Neural cell (in vitro differentiated cells): Measurements from ENCODE around the gene PARVB. TPM values are rescaled to one million over a fixed set of nuclear protein-coding genes. Genes with fewer than 3 reads are reported as not detected.
A peak's percentile ranks its signal among the peaks of the same experiment; 100 is the strongest.

Experiments
- H2AFZ ChIP-seq: fragments of 200-600, 300-800 bp; sonication (generic), shearing (Covaris generic); 2 replicates; pipeline ENCODE4 v1.6.0; 2014; ENCODE audit warnings: low read depth, mild to moderate bottlenecking, antibody characterized with exemption, low read length, moderate library complexity
- H3F3A ChIP-seq: fragments of 200-600 bp; shearing (Covaris generic); 2 replicates; pipeline ENCODE4 v1.6.1; 2016; ENCODE audit warnings: mild to moderate bottlenecking, moderate library complexity, mixed read lengths, antibody characterized with exemption, low read length; ENCODE audit not compliant: insufficient read depth, poor library complexity, severe bottlenecking
- H3K27ac ChIP-seq: fragments of 200-600, 300-800 bp; sonication (generic), shearing (Covaris generic); 2 replicates; pipeline ENCODE4 v1.5.1; 2014; ENCODE audit warnings: mild to moderate bottlenecking, low read length, moderate library complexity
- H3K27me3 ChIP-seq: fragments of 300-800, 200-600 bp; sonication (generic), shearing (Covaris generic); 2 replicates; pipeline ENCODE4 v1.6.0; 2014; ENCODE audit warnings: mild to moderate bottlenecking, low read depth, low read length, moderate library complexity; ENCODE audit not compliant: insufficient read depth
- H3K36me3 ChIP-seq: fragments of 300-800, 200-600 bp; sonication (generic), shearing (Covaris generic); 2 replicates; pipeline ENCODE4 v1.5.1; 2014; ENCODE audit warnings: mild to moderate bottlenecking, antibody characterized with exemption, low read length, moderate library complexity; ENCODE audit not compliant: insufficient read depth
- H3K4me2 ChIP-seq: fragments of 300-800, 200-600 bp; sonication (generic), shearing (Covaris generic); 2 replicates; pipeline ENCODE4 v1.6.0; 2014; ENCODE audit warnings: mild to moderate bottlenecking, low read length
- H3K4me3 ChIP-seq: fragments of 300-800, 200-600 bp; sonication (generic), shearing (Covaris generic); 2 replicates; pipeline ENCODE4 v1.5.1; 2014; ENCODE audit warnings: mild to moderate bottlenecking, low read length, moderate library complexity
- H3K79me2 ChIP-seq: fragments of 200-600 bp; shearing (Covaris generic); replicated peaks from 2 replicates; pipeline ENCODE4 v1.6.0; 2014; ENCODE audit warnings: mild to moderate bottlenecking, low read length, moderate library complexity; ENCODE audit not compliant: insufficient read depth
- H3K9ac ChIP-seq: fragments of 300-800, 200-600 bp; sonication (generic), shearing (Covaris generic); 2 replicates; pipeline ENCODE4 v1.6.1; 2016; ENCODE audit warnings: mild to moderate bottlenecking, low read length, mixed read lengths
- H3K9me2 ChIP-seq: fragments of 200-600 bp; shearing (Covaris generic); 2 replicates; pipeline ENCODE4 v1.6.1; 2016; ENCODE audit warnings: mild to moderate bottlenecking, low read length, mixed read lengths; ENCODE audit not compliant: insufficient read depth
- H3K9me3 ChIP-seq: fragments of 200-600, 300-800 bp; sonication (generic), shearing (Covaris generic); 2 replicates; pipeline ENCODE4 v1.6.1; 2016; ENCODE audit warnings: mild to moderate bottlenecking, mixed run types, low read length, moderate library complexity, mixed read lengths
- H4K20me1 ChIP-seq: fragments of 200-600 bp; shearing (Covaris generic); 2 replicates; pipeline ENCODE4 v1.6.1; 2016; ENCODE audit warnings: mild to moderate bottlenecking, mixed run types; ENCODE audit not compliant: insufficient read depth
- EP300 ChIP-seq: fragments of 450-650 bp; conservative IDR thresholded peaks from 2 replicates; pipeline ENCODE4 v1.6.1; 2014; ENCODE audit warnings: antibody characterized with exemption, mild to moderate bottlenecking, moderate library complexity; ENCODE audit not compliant: poor library complexity, severe bottlenecking
- EZH2 ChIP-seq: fragments of 200-600, 300-800 bp; shearing (Covaris generic), sonication (generic); IDR thresholded peaks from 2 replicates; pipeline ENCODE4 v1.6.1; 2014; ENCODE audit warnings: antibody characterized with exemption, low read length, borderline replicate concordance, mild to moderate bottlenecking; ENCODE audit not compliant: insufficient read depth, poor library complexity, severe bottlenecking
- MXI1 ChIP-seq: fragments of 450-650 bp; conservative IDR thresholded peaks from 2 replicates; pipeline ENCODE4 v1.6.1; 2014; ENCODE audit warnings: antibody characterized with exemption, mild to moderate bottlenecking; ENCODE audit not compliant: poor library complexity, severe bottlenecking
- POLR2AphosphoS5 ChIP-seq: IDR thresholded peaks from 2 replicates; pipeline ENCODE4 v1.6.1; 2012
- RAD21 ChIP-seq: fragments of 450-650 bp; conservative IDR thresholded peaks from 2 replicates; pipeline ENCODE4 v1.6.1; 2014; ENCODE audit warnings: antibody characterized with exemption, mild to moderate bottlenecking, moderate library complexity
- SMC3 ChIP-seq: fragments of 450-650 bp; conservative IDR thresholded peaks from 2 replicates; pipeline ENCODE4 v1.6.1; 2014; ENCODE audit warnings: antibody characterized with exemption, mild to moderate bottlenecking, moderate library complexity; ENCODE audit not compliant: poor library complexity
- TAF1 ChIP-seq: IDR thresholded peaks from 2 replicates; pipeline ENCODE4 v1.6.1; 2012; ENCODE audit warnings: low read depth
- polyA plus RNA-seq: library from polyadenylated mRNA; depleted of rRNA; stranded (reverse); fragments of >200 nt; gene quantifications from 2 replicates; pipeline ENCODE4 v1.2.3, GENCODE V29; 2014
- TF ChIP-seq, protein P1 (sequence below): IDR thresholded peaks from 2 replicates; pipeline ENCODE4 v1.6.1; 2012; ENCODE audit warnings: borderline replicate concordance
- TF ChIP-seq, protein P2 (sequence below): fragments of 450-650 bp; IDR thresholded peaks from 2 replicates; pipeline ENCODE4 v1.5.1; 2014; ENCODE audit warnings: antibody characterized with exemption, mild to moderate bottlenecking, moderate library complexity; ENCODE audit not compliant: poor library complexity, severe bottlenecking

PARVB gene
- polyA plus RNA-seq, 1 donor from 2014 or later = 1.2 TPM

DNA sequence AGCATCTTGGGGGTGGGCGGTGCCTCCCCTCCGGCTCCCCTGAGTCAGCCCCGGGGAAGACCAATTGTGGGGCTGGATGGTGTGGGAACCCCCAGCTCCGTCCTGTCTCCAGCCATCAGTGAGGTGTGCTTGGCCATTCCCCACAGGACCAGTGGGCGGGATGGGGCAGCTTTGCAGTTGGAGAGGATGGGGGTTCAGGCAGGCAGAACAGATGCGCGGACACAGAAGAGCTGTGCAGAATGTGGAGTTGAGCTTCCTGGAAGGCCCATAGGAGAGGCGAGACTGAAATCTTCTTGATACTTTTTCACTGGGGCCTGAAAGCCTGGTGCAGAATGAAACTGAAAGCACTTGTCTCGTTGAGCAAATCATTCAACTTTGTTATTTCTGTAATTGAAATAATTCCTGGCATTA lies 23.8 kb downstream of the PARVB start:
- H2AFZ ChIP-seq = no peak overlapping the region
- H3F3A ChIP-seq = no peaks in the 10 kb centered on the region
- no peaks in the 10 kb centered on the region for H3K36me3 ChIP-seq
- H4K20me1 ChIP-seq = no peaks in the 10 kb centered on the region
- no peak for TF ChIP-seq EZH2
- no peak for TF ChIP-seq POLR2AphosphoS5
- TF ChIP-seq SMC3 = no peak
- no peak for TF ChIP-seq TAF1
- TF ChIP-seq, protein P1, sequence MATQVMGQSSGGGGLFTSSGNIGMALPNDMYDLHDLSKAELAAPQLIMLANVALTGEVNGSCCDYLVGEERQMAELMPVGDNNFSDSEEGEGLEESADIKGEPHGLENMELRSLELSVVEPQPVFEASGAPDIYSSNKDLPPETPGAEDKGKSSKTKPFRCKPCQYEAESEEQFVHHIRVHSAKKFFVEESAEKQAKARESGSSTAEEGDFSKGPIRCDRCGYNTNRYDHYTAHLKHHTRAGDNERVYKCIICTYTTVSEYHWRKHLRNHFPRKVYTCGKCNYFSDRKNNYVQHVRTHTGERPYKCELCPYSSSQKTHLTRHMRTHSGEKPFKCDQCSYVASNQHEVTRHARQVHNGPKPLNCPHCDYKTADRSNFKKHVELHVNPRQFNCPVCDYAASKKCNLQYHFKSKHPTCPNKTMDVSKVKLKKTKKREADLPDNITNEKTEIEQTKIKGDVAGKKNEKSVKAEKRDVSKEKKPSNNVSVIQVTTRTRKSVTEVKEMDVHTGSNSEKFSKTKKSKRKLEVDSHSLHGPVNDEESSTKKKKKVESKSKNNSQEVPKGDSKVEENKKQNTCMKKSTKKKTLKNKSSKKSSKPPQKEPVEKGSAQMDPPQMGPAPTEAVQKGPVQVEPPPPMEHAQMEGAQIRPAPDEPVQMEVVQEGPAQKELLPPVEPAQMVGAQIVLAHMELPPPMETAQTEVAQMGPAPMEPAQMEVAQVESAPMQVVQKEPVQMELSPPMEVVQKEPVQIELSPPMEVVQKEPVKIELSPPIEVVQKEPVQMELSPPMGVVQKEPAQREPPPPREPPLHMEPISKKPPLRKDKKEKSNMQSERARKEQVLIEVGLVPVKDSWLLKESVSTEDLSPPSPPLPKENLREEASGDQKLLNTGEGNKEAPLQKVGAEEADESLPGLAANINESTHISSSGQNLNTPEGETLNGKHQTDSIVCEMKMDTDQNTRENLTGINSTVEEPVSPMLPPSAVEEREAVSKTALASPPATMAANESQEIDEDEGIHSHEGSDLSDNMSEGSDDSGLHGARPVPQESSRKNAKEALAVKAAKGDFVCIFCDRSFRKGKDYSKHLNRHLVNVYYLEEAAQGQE = no peak
- TF ChIP-seq, protein P2, sequence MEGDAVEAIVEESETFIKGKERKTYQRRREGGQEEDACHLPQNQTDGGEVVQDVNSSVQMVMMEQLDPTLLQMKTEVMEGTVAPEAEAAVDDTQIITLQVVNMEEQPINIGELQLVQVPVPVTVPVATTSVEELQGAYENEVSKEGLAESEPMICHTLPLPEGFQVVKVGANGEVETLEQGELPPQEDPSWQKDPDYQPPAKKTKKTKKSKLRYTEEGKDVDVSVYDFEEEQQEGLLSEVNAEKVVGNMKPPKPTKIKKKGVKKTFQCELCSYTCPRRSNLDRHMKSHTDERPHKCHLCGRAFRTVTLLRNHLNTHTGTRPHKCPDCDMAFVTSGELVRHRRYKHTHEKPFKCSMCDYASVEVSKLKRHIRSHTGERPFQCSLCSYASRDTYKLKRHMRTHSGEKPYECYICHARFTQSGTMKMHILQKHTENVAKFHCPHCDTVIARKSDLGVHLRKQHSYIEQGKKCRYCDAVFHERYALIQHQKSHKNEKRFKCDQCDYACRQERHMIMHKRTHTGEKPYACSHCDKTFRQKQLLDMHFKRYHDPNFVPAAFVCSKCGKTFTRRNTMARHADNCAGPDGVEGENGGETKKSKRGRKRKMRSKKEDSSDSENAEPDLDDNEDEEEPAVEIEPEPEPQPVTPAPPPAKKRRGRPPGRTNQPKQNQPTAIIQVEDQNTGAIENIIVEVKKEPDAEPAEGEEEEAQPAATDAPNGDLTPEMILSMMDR = no peak
- no peak for TF ChIP-seq MXI1
- TF ChIP-seq RAD21 = no peak
- TF ChIP-seq EP300 = no peak
- no peak overlapping the region for H3K4me3 ChIP-seq
- H3K9ac ChIP-seq = no peak overlapping the region
- no peaks in the 10 kb centered on the region for H3K79me2 ChIP-seq
- no peaks in the 10 kb centered on the region for H3K27me3 ChIP-seq
- H3K9me3 ChIP-seq = no peaks in the 10 kb centered on the region
- H3K27ac ChIP-seq = no peak overlapping the region
- no peaks in the 10 kb centered on the region for H3K9me2 ChIP-seq
- H3K4me2 ChIP-seq = no peak overlapping the region

DNA sequence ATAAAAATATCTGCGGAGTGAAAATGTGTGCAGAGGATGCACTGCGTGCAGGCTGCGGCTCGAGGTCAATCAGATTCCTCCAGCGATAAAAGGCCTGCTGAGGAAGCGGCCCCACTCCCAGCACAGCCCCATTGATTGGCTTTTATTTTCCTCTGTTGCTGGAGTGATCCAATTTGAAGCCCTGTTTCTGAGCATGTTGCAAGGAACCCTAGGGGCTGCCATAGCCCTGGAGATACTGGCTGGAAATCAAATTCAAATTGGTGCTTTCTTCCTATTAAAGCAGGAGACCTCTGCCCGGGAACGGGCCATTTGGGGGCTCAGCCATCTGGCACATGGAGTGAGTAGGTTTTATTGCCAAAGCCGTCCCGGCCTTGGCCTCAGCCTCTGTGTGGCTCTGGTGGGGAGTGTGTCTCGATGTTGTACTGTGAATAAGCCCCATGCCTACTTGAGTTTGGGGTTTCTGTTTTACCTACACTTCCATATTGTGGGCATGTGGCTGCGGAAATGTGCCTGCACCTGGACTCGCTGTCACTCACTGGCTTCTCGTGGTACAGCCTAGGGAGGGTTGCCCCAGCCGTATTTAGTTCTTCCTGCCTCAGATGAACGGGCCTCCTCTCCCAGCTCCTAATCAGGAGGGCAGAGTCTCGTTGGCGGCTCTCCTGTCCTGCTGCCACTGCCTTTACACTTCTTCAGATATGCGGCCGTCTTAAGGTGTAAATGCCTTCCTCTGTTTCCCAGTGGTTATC lies 25.6 kb downstream of the PARVB start:
- Histone ChIP-seq H3K27ac (peak overlapping the region; percentile 60), H3K9me3 (no peaks in the 10 kb centered on the region), H3K27me3 (no peaks in the 10 kb centered on the region), H3K9ac (no peak overlapping the region), H3K36me3 (no peaks in the 10 kb centered on the region), H3K4me3 (no peak overlapping the region), H3K4me2 (no peak overlapping the region), H3K9me2 (no peaks in the 10 kb centered on the region), H2AFZ (no peak overlapping the region), H3F3A (no peaks in the 10 kb centered on the region), H4K20me1 (no peaks in the 10 kb centered on the region), H3K79me2 (no peaks in the 10 kb centered on the region)
- TF ChIP-seq, protein P2 = peak; percentile 19
- TF ChIP-seq MXI1 = no peak
- no peak for TF ChIP-seq TAF1
- TF ChIP-seq POLR2AphosphoS5 = no peak
- TF ChIP-seq, protein P1 = peak; percentile 31
- no peak for TF ChIP-seq SMC3
- no peak for TF ChIP-seq EZH2
- no peak for TF ChIP-seq RAD21
- no peak for TF ChIP-seq EP300
